HepG2 (cell line): Measurements from ENCODE around the gene ANKRD30A. TPM values are rescaled to one million over a fixed set of nuclear protein-coding genes. Genes with fewer than 3 reads are reported as not detected.

ENCODE experiments used
- ATAC-seq: fragments of 200-7000 bp; cut with Tn5 transposase; 3 replicates; pipeline ENCODE4 v1.9.1; 2020; ENCODE audit warnings: mild to moderate bottlenecking, moderate library complexity
- BruUV-seq: library from RNA; stranded (reverse); fragments of 400-500 nt; replicated peaks from 2 replicates; lab custom pipeline; 2021; lab: Mats Ljungman, UMichigan
- CTCF ChIA-PET: fragments of 300-600 bp; formaldehyde crosslinking; extraction: SDS; loops from one replicate; lab custom pipeline; 2021; ENCODE audit warnings: low total read pairs, inconsistent platforms, low intra/inter-chr PET ratio; lab: Yijun Ruan, JAX
- POLR2A ChIA-PET: fragments of 350-600 bp; sonication (Branson Sonifier 250); formaldehyde crosslinking; loops from one replicate; lab custom pipeline; 2020; ENCODE audit warnings: antibody characterized with exemption, inconsistent platforms; lab: Yijun Ruan, JAX
- DNase-seq: peaks from one replicate; pipeline ENCODE4 v3.0.0-alpha.2; 2015; ENCODE audit warnings: low spot score
- FAIRE-seq: peaks from 3 replicates; lab custom pipeline; 2011; peaks lifted over from hg19 to GRCh38; lab: Jason Lieb, UNC
- H2AFZ ChIP-seq: one replicate; pipeline ENCODE4 v1.6.1; 2011; ENCODE audit warnings: low read length, inconsistent platforms
- H3K27ac ChIP-seq: fragments of 300-600 bp; 3 replicates; pipeline ENCODE4 v1.8.0; 2011; ENCODE audit warnings: mixed run types, mild to moderate bottlenecking, mixed read lengths, low read length, inconsistent platforms; ENCODE audit not compliant: insufficient read depth; ENCODE audit errors: extremely low read length
- H3K27me3 ChIP-seq, 2 experiments: fragments of 200-600 bp in 1 of 2; 2 replicates in 1 of 2; 3 replicates in 1 of 2; pipeline versions ENCODE4 v1.6.0 to v1.8.0; 2011; ENCODE audit warnings: low read length in 2 of 2, mild to moderate bottlenecking in 2 of 2, moderate library complexity in 2 of 2, inconsistent platforms in 1 of 2; ENCODE audit not compliant: insufficient read depth in 2 of 2, control insufficient read depth in 1 of 2
- H3K36me3 ChIP-seq, 2 experiments: fragments of 200-600 bp in 1 of 2; replicated peaks in 1 of 2; 2 replicates in 1 of 2; 3 replicates in 1 of 2; pipeline versions ENCODE4 v1.5.1 to v1.8.0; 2011; ENCODE audit warnings: low read length in 2 of 2, inconsistent platforms in 1 of 2; ENCODE audit not compliant: insufficient read depth in 2 of 2, control insufficient read depth in 1 of 2
- H3K4me1 ChIP-seq: 2 replicates; pipeline ENCODE4 v1.5.1; 2012; ENCODE audit warnings: low read length, inconsistent platforms; ENCODE audit not compliant: insufficient read depth
- H3K4me2 ChIP-seq: 2 replicates; pipeline ENCODE4 v1.6.0; 2011; ENCODE audit warnings: low read depth, low read length, inconsistent platforms
- H3K4me3 ChIP-seq, 3 experiments: fragments of 200-600 bp in 1 of 3; sonication (generic), shearing (Covaris generic) in 1 of 3; replicated peaks in 1 of 3; 2 replicates each; pipeline ENCODE4 v1.5.1; 2011 to 2016; ENCODE audit warnings: low read length in 3 of 3, inconsistent platforms in 2 of 3, low read depth in 2 of 3, mild to moderate bottlenecking in 2 of 3, control low read depth in 1 of 3, mixed read lengths in 1 of 3; ENCODE audit not compliant: insufficient read depth in 1 of 3
- H3K79me2 ChIP-seq: one replicate; pipeline ENCODE4 v1.6.1; 2011; ENCODE audit warnings: low read length, inconsistent platforms; ENCODE audit not compliant: insufficient read depth
- H3K9ac ChIP-seq: 2 replicates; pipeline ENCODE4 v1.6.0; 2011; ENCODE audit warnings: mild to moderate bottlenecking, low read depth, low read length, inconsistent platforms; ENCODE audit not compliant: insufficient read depth
- H3K9me3 ChIP-seq: 2 replicates; pipeline ENCODE4 v1.5.1; 2012; ENCODE audit warnings: mild to moderate bottlenecking, low read length
- H4K20me1 ChIP-seq: 2 replicates; pipeline ENCODE4 v1.6.0; 2011; ENCODE audit warnings: inconsistent platforms, mild to moderate bottlenecking, low read length, moderate library complexity; ENCODE audit not compliant: insufficient read depth
- AHDC1 ChIP-seq: sonication (generic); formaldehyde crosslinking; IDR thresholded peaks from 2 replicates; pipeline ENCODE4 v1.5.1; 2020; ENCODE audit warnings: mild to moderate bottlenecking, missing genetic modification reagents, borderline replicate concordance
- AKAP8 ChIP-seq: sonication (generic); formaldehyde crosslinking; IDR thresholded peaks from 2 replicates; pipeline ENCODE4 v1.5.1; 2020; ENCODE audit warnings: mild to moderate bottlenecking, missing genetic modification reagents
- ONECUT2 ChIP-seq: sonication (generic); formaldehyde crosslinking; IDR thresholded peaks from 2 replicates; pipeline ENCODE4 v1.4.0; 2020; ENCODE audit warnings: missing genetic modification reagents
- ZNF484 ChIP-seq: sonication (generic); formaldehyde crosslinking; IDR thresholded peaks from 2 replicates; pipeline ENCODE4 v1.5.1; 2020; ENCODE audit warnings: mild to moderate bottlenecking, low read depth, missing genetic modification reagents, borderline replicate concordance
- ZNF639 ChIP-seq: conservative IDR thresholded peaks from 2 replicates; pipeline ENCODE4 v1.6.1; 2018; ENCODE audit warnings: missing genetic modification reagents
- WGBS: methylation state at CpG from one replicate; pipeline ENCODE4 v1.1.6; 2017; ENCODE audit warnings: low lambda C conversion rate; 5-methylcytosine and 5-hydroxymethylcytosine counted together
- in situ Hi-C: cut with HindIII; loops from 2 replicates; pipeline ENCODE4 v1.10.0; 2017; ENCODE audit warnings: low pct_unique_long_range_greater_than_20kb; ENCODE audit not compliant: extremely low pct_ligation_motif_present
- intact Hi-C: fragments of 100-400 bp; cut with micrococcal nuclease; formaldehyde crosslinking; loops from one replicate; pipeline ENCODE4 v1.10.0; 2022; ENCODE audit not compliant: unreplicated experiment
- polyA plus RNA-seq, 8 experiments: library from polyadenylated mRNA; depleted of rRNA in 3 of 8; stranded (reverse) in 7 of 8; unstranded in 1 of 8; fragments of >200 nt; fragmentation: Illumina TruSeq in 4 of 8; extraction: Trizol in 4 of 8; gene quantifications; 2 replicates each; pipeline versions ENCODE4 v1.2.1 to v1.2.3, GENCODE V29; 2011 to 2016; ENCODE audit warnings: low read depth in 4 of 8, missing spikeins in 1 of 8, mixed read lengths in 1 of 8; ENCODE audit not compliant: insufficient read depth in 1 of 8
- total RNA-seq, 5 experiments: library from RNA; depleted of rRNA; stranded (reverse); fragments of >200 nt; fragmentation: Illumina TruSeq; extraction: Trizol; gene quantifications; 2 replicates each; pipeline ENCODE4 v1.2.3, GENCODE V29; 2016; ENCODE audit warnings: low read depth in 1 of 5

ANKRD30A gene
- total and polyA plus RNA-seq, 2 of the 13 experiments (the other 11 are each of a cell fraction or from before 2014, with no cell fraction given): not detected

- no peak for TF ChIP-seq ZNF484 (CRISPR knock-in tag)
- no peak for TF ChIP-seq AHDC1 (CRISPR knock-in tag)
- no peak for TF ChIP-seq ONECUT2 (CRISPR knock-in tag)
Measured at GRCh38 chr10:37285063-37285462, 159.7 kb downstream of the ANKRD30A start (continued).

GRCh38 chr10:37289833-37290464 is 164.6 kb downstream of the ANKRD30A start:
- no peaks in the 10 kb centered on the region for H3K79me2 ChIP-seq
- no TSS peak for BruUV-seq
- POLR2A ChIA-PET: no interaction called here
- no peaks in the 10 kb centered on the region for H3K27me3 ChIP-seq
- peaks cover 17% of the 10 kb centered on the region for H3K9me3 ChIP-seq
- H3K4me1 ChIP-seq: no peaks in the 10 kb centered on the region
- H3K9ac ChIP-seq: no peak overlapping the region
- no peak overlapping the region for H3K4me2 ChIP-seq
- FAIRE-seq: no peak
- in situ Hi-C loops: no loop called here
- intact Hi-C loops: no loop called here
- no peak for DNase-seq
- H4K20me1 ChIP-seq: no peaks in the 10 kb centered on the region
- no peak overlapping the region for H2AFZ ChIP-seq
- H3K36me3 ChIP-seq: no peaks in the 10 kb centered on the region
- 19% methylated on average over 4 of the region's 4 CpGs for WGBS
- no peak overlapping the region for H3K4me3 ChIP-seq
- no peak overlapping the region for H3K27ac ChIP-seq
- CTCF ChIA-PET: no interaction called here
- TF ChIP-seq ZNF639 (CRISPR knock-in tag) (no peak), AKAP8 (CRISPR knock-in tag) (no peak)
- no peak for ATAC-seq
